Muscle of arm (tissue), 12 donors: ENCODE measurements around the gene TRAPPC11. TPM values are rescaled to one million over a fixed set of nuclear protein-coding genes. Genes with fewer than 3 reads are reported as not detected.

Source experiments
- DNase-seq: peaks from one replicate; pipeline ENCODE4 v3.0.0-alpha.2; 2013
- polyA plus RNA-seq, 12 donors: library from polyadenylated mRNA; unstranded; fragments of 120-200 nt; gene quantifications; one replicate each; pipeline ENCODE4 v1.2.1, GENCODE V29; 2013; ENCODE audit not compliant: insufficient read length in 12 of 12

The TRAPPC11 gene
- polyA plus RNA-seq, 12 donors, result 22.4 to 41.9 (median 32.3) TPM; not detected in 1

DNA sequence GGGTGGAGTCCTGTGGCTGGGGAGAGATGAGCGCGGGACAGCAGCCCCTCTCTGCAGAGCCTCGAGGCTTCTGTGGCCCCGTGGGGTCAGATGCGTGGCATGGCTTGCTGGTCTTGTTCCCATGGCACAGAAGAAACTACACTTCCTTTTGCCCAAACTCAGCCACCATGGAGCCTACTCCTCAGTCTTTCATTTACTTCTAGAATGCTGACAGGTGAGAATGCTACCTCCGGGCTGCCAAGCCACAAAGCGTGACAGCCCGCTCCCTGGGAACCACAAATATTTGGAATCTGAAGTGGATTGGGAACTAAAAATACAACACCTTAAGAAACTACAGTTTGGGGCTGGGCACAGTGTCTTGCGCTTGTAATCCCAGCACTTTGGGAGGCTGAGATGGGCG, 98.0 kb downstream of the TRAPPC11 start:
- no peak for DNase-seq

GRCh38 chr4:183758061-183758757, 99.1 kb downstream of the TRAPPC11 start:
- DNase-seq, result no peak

GRCh38 chr4:183758758-183759447, 99.8 kb downstream of the TRAPPC11 start:
- no peak for DNase-seq

GRCh38 chr4:183760326-183760725, 101.2 kb downstream of the TRAPPC11 start:
- no peak for DNase-seq

Other genes with a start within 250 kb of the TRAPPC11 start
- 10 to 100 TPM in 11 of 12 donors, not detected in 1; 15.3 to 21.6 (median 17.5) TPM for gene CDKN2AIP, start 214.7 kb upstream of the TRAPPC11 start, polyA plus RNA-seq
- 10 to 100 TPM in 11 of 12 donors, not detected in 1; 14.6 to 32.4 (median 16.6) TPM for gene ING2, start 154.2 kb upstream of the TRAPPC11 start, polyA plus RNA-seq
- 10 to 100 TPM in 11 of 12 donors, not detected in 1; 24.0 to 39.6 (median 35.9) TPM for gene RWDD4, start 108 bp upstream of the TRAPPC11 start, polyA plus RNA-seq
- gene STOX2, start 246.0 kb downstream of the TRAPPC11 start, polyA plus RNA-seq, result 10 to 100 TPM in 1 of 12 donors, 1 to 10 TPM in 10, not detected in 1; 4.8 to 12.6 (median 5.7) TPM